Motor neuron (in vitro differentiated cells): Measurements from ENCODE around the gene PKNOX2. TPM values are rescaled to one million over a fixed set of nuclear protein-coding genes. Genes with fewer than 3 reads are reported as not detected.

ENCODE experiments used
- ATAC-seq, 8 experiments: fragments of 200-7000 bp; cut with Tn5 transposase; replicated peaks in 6 of 8; 2 replicates each; pipeline ENCODE4 v1.8.0; 2021; ENCODE audit warnings: mild to moderate bottlenecking in 8 of 8, moderate library complexity in 8 of 8
- H3K27ac ChIP-seq, 2 donors: fragments of 250-450 bp; sonication (Bioruptor Pico); 2 replicates each; pipeline ENCODE4 v1.9.0; 2021; ENCODE audit warnings: antibody characterized with exemption in 2 of 2, mild to moderate bottlenecking in 2 of 2, moderate library complexity in 1 of 2
- H3K4me1 ChIP-seq, 2 donors: fragments of 250-450 bp; sonication (Bioruptor Pico); replicated peaks in 1 of 2; 2 replicates each; pipeline ENCODE4 v1.6.1; 2021; ENCODE audit warnings: antibody characterized with exemption in 2 of 2, mild to moderate bottlenecking in 2 of 2, moderate library complexity in 1 of 2
- H3K4me3 ChIP-seq, 5 donors: fragments of 250-450 bp; sonication (Bioruptor Pico); 2 replicates each; pipeline ENCODE4 v1.9.0; 2021; ENCODE audit warnings: antibody characterized with exemption in 5 of 5, mild to moderate bottlenecking in 5 of 5, moderate library complexity in 4 of 5
- WGBS, 10 experiments: fragments of 450-650 bp; shearing (Covaris generic); methylation state at CpG; one replicate each; pipeline ENCODE4 v1.0.0; 2022; 5-methylcytosine and 5-hydroxymethylcytosine counted together
- in situ Hi-C, 9 experiments: fragments of 400-800 bp; cut with MboI; loops; one replicate each; pipeline ENCODE4 v1.15.0; 2021; ENCODE audit warnings: low sequenced_read_pairs in 9 of 9, low pct_unique_long_range_greater_than_20kb in 2 of 9; ENCODE audit not compliant: unreplicated experiment in 9 of 9
- total RNA-seq, 8 experiments: library from RNA; unstranded; fragments of 300-600 nt; gene quantifications; 2 replicates each; pipeline versions ENCODE4 v1.2.3 to v1.2.4, GENCODE V29; 2022

Gene PKNOX2
- total RNA-seq, 8 experiments from 2014 or later = 0.25 to 18.0 (median 9.1) TPM

DNA sequence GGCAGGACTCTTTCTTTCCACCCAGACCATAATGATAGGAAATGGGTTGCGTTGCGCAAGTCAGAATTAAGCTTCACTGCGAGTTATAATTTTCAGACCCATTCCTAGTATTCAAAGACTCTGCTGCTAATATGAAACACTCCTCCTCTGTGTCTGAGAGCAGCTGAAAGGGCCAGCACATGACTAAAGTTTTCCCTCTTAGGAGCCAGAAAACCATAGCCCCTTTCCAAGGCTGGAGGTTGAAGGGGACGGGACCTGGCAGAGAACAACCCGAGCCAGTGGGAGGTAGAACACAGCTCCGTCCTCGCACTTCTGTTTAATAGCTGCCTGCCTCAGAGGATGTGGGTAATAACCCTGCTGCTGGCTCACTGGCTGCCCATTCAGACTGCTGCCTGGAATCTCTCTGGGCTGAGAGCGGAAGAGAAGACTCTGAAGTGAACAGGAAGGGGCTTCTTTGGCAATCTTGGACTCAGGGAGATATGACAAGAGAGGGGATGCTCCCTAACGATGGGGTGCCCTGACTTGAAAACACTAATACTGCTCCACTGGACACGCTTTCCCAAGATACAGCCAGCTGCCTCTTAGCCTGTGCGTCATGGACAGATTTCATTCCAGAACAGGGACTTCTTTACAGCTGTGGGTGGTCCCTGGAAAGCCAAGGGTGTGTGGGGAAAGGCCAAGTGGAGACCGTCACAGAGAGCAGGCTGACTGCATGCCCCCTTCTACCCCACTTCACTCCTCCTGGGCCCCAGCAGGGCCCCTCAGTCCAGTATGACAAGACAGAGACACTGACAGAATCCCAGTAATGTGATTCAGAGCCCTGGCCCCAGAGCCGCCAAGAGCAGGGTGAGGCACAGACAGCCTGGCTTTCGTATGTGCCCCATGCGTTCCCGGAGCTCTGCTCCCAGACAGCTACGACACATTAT is 174.6 kb downstream of the PKNOX2 start:
- peaks cover 54 to 60% of the 10 kb centered on the region in 2 donors for H3K4me1 ChIP-seq
- in situ Hi-C loops = loop anchor here in 4 of 9 experiments (25.0 kb wide), 3 partner anchors 177 to 377 kb away; partner anchors contain the start of genes PKNOX2 (in 3 of the 4) and CCDC15 (in 1 of the 4)
- H3K4me3 ChIP-seq = no peak overlapping the region
- WGBS, 10 experiments = 0 to 100% (median 81%) methylated on average over 1 to 11 of the region's 17 CpGs; no CpG with 5 or more reads in 2 of the 10 experiments
- no peak overlapping the region for H3K27ac ChIP-seq
- ATAC-seq = peak in 3 of 8 experiments; percentile 36 to 64 (median 45)

- in situ Hi-C loops = loop anchor here in 6 of 9 experiments (10.0 to 25.0 kb wide), 5 partner anchors 177 to 379 kb away; partner anchors contain the start of genes PKNOX2 (in 4 of the 6) and CCDC15 (in 1 of the 6)
- no peak for ATAC-seq
- Histone ChIP-seq H3K4me3 (no peak overlapping the region), H3K4me1 (peaks cover 78 to 80% of the 10 kb centered on the region in 2 donors), H3K27ac (no peak overlapping the region)
- WGBS, 10 experiments = 7 to 100% (median 79%) methylated on average over 1 to 6 of the region's 13 CpGs; no CpG with 5 or more reads in 2 of the 10 experiments
Measured at GRCh38 chr11:125341676-125342075, 177.1 kb downstream of the PKNOX2 start.

DNA sequence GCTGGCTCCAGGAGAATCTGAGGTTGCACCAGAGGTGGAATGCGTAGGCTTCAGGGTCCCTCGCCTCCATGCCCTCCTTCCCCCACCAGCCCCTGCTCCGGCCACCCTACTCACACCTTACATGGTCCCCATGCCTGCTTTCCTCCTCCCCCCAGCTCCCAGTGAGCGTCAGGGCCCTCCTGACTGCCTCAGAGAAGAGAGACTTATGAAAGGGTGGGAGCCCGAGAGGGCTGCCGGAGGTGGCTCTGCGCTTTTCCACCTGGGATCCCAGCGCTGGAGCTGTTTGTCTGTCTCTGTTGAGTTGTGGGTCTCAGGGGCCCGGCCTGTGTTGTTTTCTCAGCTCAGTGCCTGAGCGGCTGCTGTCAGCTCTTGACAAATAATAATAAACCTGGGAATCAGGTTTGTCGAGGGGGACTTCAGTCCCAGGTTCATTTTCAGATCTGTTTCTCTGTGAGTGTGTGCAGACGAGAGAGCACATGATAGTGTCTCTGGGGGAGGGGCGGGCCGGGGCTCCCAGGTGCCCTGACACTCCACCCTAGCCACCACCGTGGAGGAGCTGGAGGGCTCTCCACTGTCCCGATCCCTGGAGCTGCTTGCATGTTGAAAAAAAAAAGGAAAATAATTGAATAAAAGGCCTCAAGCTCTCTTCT is 177.9 kb downstream of the PKNOX2 start:
- Histone ChIP-seq H3K27ac (peak overlapping the region in 1 of 2 donors; percentile 69), H3K4me3 (no peak overlapping the region), H3K4me1 (peaks cover 85 to 87% of the 10 kb centered on the region in 2 donors)
- WGBS, 10 experiments = 40 to 80% (median 60%) methylated on average over 1 to 5 of the region's 16 CpGs; no CpG with 5 or more reads in 4 of the 10 experiments
- in situ Hi-C loops = loop anchor here in 6 of 9 experiments (10.0 to 25.0 kb wide), 5 partner anchors 178 to 380 kb away; partner anchors contain the start of genes PKNOX2 (in 4 of the 6) and CCDC15 (in 1 of the 6)
- peak in 5 of 8 experiments; percentile 2 to 31 (median 16) for ATAC-seq

GRCh38 chr11:125343086-125343717 is 178.7 kb downstream of the PKNOX2 start:
- in situ Hi-C loops = loop anchor here in 6 of 9 experiments (10.0 to 25.0 kb wide), 5 partner anchors 178 to 381 kb away; partner anchors contain the start of genes PKNOX2 (in 4 of the 6) and CCDC15 (in 1 of the 6)
- WGBS, 10 experiments = 20 to 100% (median 60%) methylated on average over 1 to 5 of the region's 7 CpGs; no CpG with 5 or more reads in 1 of the 10 experiments
- peaks cover 86 to 88% of the 10 kb centered on the region in 2 donors for H3K4me1 ChIP-seq
- no peak overlapping the region for H3K4me3 ChIP-seq
- ATAC-seq = peak in 1 of 8 experiments; percentile 1
- peak overlapping the region in 1 of 2 donors; percentile 69 for H3K27ac ChIP-seq

DNA sequence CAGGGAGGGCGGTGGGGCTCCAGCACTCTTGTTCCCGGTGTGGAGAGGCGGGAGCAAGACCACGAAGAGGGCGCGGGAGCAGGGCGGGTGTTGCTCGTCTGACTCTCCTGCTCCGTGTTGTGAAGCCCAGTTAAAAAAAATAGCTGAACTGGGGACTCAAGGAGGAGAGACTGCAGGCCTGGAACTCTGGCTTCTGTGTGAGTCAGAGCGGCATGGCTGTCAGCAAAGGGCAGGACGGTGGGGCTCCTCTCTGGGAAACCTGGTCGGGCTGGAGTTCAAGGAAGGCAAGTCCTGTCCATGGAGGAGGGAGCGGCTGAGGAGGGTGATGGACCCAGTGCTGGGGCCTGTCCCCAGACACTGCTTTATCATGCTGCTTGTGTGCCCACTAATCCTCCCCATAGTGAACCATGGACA is 179.2 kb downstream of the PKNOX2 start:
- 0 to 100% (median 64%) methylated on average over 1 to 9 of the region's 13 CpGs; no CpG with 5 or more reads in 3 of the 10 experiments for WGBS, 10 experiments
- ATAC-seq = peak in 5 of 8 experiments; percentile 29 to 67 (median 44)
- Histone ChIP-seq H3K4me3 (no peak overlapping the region), H3K4me1 (peaks cover 86 to 88% of the 10 kb centered on the region in 2 donors), H3K27ac (peak overlapping the region in 1 of 2 donors; percentile 51)
- in situ Hi-C loops = loop anchor here in 6 of 9 experiments (10.0 to 25.0 kb wide), 5 partner anchors 179 to 381 kb away; partner anchors contain the start of genes PKNOX2 (in 4 of the 6) and CCDC15 (in 1 of the 6)

GRCh38 chr11:125344846-125345420 is 180.4 kb downstream of the PKNOX2 start:
- ATAC-seq = no peak
- in situ Hi-C loops = loop anchor here in 6 of 9 experiments (10.0 to 25.0 kb wide), 5 partner anchors 180 to 383 kb away; partner anchors contain the start of genes PKNOX2 (in 4 of the 6) and CCDC15 (in 1 of the 6)
- Histone ChIP-seq H3K4me3 (no peak overlapping the region), H3K4me1 (peaks cover 85 to 88% of the 10 kb centered on the region in 2 donors), H3K27ac (no peak overlapping the region)
- 40 to 100% (median 87%) methylated on average over 1 to 3 of the region's 4 CpGs; no CpG with 5 or more reads in 6 of the 10 experiments for WGBS, 10 experiments

DNA sequence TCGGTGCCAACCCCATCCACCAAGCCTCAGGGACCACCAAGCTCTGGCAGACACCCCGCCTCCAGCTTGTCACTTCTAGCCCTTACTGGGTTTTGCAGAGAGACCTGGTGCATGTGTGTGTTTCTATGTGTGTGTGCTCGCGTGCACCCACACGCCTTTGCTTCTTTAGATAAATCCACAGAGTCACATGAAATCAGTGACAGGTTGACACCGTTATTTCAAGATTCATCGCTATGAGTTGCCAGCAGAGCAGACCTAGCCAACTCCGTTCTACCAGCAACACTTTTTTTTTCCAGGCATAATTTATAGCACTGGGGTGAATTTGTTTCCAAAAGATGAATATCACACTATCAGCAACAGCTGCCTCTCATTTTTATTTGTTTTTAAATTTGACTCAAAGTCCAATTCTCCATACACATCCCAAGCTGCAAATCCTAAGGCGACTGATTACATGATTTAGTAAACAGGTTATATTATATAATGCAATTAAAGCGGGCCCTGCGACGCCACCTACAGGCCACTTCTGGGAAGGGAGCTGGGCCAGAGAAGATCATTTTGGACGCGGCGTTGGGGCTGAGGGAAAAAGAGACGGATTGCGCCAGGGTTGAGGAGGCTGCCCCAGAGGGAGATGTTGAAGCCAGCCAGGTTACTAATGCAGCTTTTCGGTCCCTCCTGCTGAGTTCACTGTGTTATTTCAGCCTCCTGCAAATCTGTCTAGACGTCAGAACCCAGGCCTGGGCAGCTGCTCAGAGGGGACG is 181.0 kb downstream of the PKNOX2 start:
- H3K27ac ChIP-seq = peak overlapping the region in 1 of 2 donors; percentile 54
- in situ Hi-C loops = loop anchor here in 6 of 9 experiments (10.0 to 25.0 kb wide), 5 partner anchors 181 to 383 kb away; partner anchors contain the start of genes PKNOX2 (in 4 of the 6) and CCDC15 (in 1 of the 6)
- WGBS, 10 experiments = 0 to 18% (median 13%) methylated on average over 1 to 12 of the region's 20 CpGs; no CpG with 5 or more reads in 2 of the 10 experiments

GRCh38 chr11:125346179-125346530 is 181.6 kb downstream of the PKNOX2 start:
- in situ Hi-C loops = loop anchor here in 6 of 9 experiments (10.0 to 25.0 kb wide), 5 partner anchors 181 to 384 kb away; partner anchors contain the start of genes PKNOX2 (in 4 of the 6) and CCDC15 (in 1 of the 6)
- 0 to 60% (median 39%) methylated on average over 1 to 3 of the region's 6 CpGs; no CpG with 5 or more reads in 5 of the 10 experiments for whole genome bisulfite sequencing, 10 experiments

More for the DNA sequence above, 181.0 kb downstream of the PKNOX2 start:
- Histone ChIP-seq H3K4me1 (peaks cover 85 to 91% of the 10 kb centered on the region in 2 donors), H3K4me3 (no peak overlapping the region)
- ATAC-seq = peak; percentile 66 to 86 (median 70)

GRCh38 chr11:125346565-125347260 is 182.2 kb downstream of the PKNOX2 start:
- H3K27ac ChIP-seq = peak overlapping the region in 1 of 2 donors; percentile 54
- in situ Hi-C loops = loop anchor here in 6 of 9 experiments (10.0 to 25.0 kb wide), 5 partner anchors 182 to 384 kb away; partner anchors contain the start of genes PKNOX2 (in 4 of the 6) and CCDC15 (in 1 of the 6)
- no peak for ATAC-seq
- WGBS, 10 experiments = 50 to 80% (median 65%) methylated on average over 1 to 3 of the region's 9 CpGs; no CpG with 5 or more reads in 5 of the 10 experiments
- no peak overlapping the region for H3K4me3 ChIP-seq
- H3K4me1 ChIP-seq = peaks cover 89 to 98% of the 10 kb centered on the region in 2 donors

More at GRCh38 chr11:125346179-125346530, 181.6 kb downstream of the PKNOX2 start:
- ATAC-seq = peak in 2 of 8 experiments; percentile 4 to 39
- H3K27ac ChIP-seq = peak overlapping the region in 1 of 2 donors; percentile 54
- peaks cover 90 to 96% of the 10 kb centered on the region in 2 donors for H3K4me1 ChIP-seq
- H3K4me3 ChIP-seq = no peak overlapping the region

- in situ Hi-C loops = loop anchor here in 6 of 9 experiments (10.0 to 25.0 kb wide), 5 partner anchors 182 to 385 kb away; partner anchors contain the start of genes PKNOX2 (in 4 of the 6) and CCDC15 (in 1 of the 6)
- Histone ChIP-seq H3K4me1 (peaks cover 83 to 92% of the 10 kb centered on the region in 2 donors), H3K27ac (no peak overlapping the region), H3K4me3 (no peak overlapping the region)
- 0 to 57% (median 30%) methylated on average over 1 to 2 of the region's 2 CpGs; no CpG with 5 or more reads in 3 of the 10 experiments for WGBS, 10 experiments
- no peak for ATAC-seq
Measured at GRCh38 chr11:125347261-125347585, 182.7 kb downstream of the PKNOX2 start.
